Measurements from ENCODE around the gene TJP3. TPM values are rescaled to one million over a fixed set of nuclear protein-coding genes. Genes with fewer than 3 reads are reported as not detected.
A peak's percentile ranks its signal among the peaks of the same experiment; 100 is the strongest.

TJP3 gene
- total and polyA plus RNA-seq, 10 of the 15 experiments (the other 5 are each of a cell fraction or from before 2014, with no cell fraction given), result 0.04 to 1.2 (median 0.29) TPM; not detected in 6

GRCh38 chr19:3732108-3732507 lies 23.9 kb downstream of the TJP3 start (continued):
- no peak for TF ChIP-seq BCL3 (IDR thresholded peaks at IDR 0.05; ENCODE audit: borderline replicate concordance, insufficient read depth, low read depth, low read length, poor library complexity, severe bottlenecking)
- no peak for TF ChIP-seq NRF1 (conservative IDR thresholded peaks at IDR 0.05; ENCODE audit: low read depth, low read length)
- no peak for TF ChIP-seq ZBTB33 (IDR thresholded peaks at IDR 0.05)

GRCh38 chr19:3733549-3734309 lies 25.5 kb downstream of the TJP3 start:
- 48% methylated on average over 20 of the region's 20 CpGs for WGBS (ENCODE audit: insufficient coverage, insufficient replicate concordance, low lambda C conversion rate, missing lambda C conversion rate)
- SMC1A ChIA-PET (ENCODE audit: uncharacterized antibody, unreplicated experiment), result no interaction called here
- H3K27ac ChIP-seq (ENCODE audit: control insufficient read depth, insufficient read depth), result no peak overlapping the region
- no peak overlapping the region for H2AFZ ChIP-seq (ENCODE audit: control insufficient read depth, low read depth, low read length)
- DNase-seq (ENCODE audit: low read depth, low spot score), result no peak
- intact Hi-C loops (cut with micrococcal nuclease; ENCODE audit: unreplicated experiment) (no loop called here), in situ Hi-C loops (cut with MboI) (no loop called here)
- H3K36me3 ChIP-seq (ENCODE audit: control insufficient read depth in 2 of 2, insufficient read depth in 2 of 2, low read length in 1 of 2), result no peaks in the 10 kb centered on the region
- CTCF ChIA-PET, result no interaction called here
- H3K4me1 ChIP-seq (ENCODE audit: control insufficient read depth, insufficient read depth, low read length), result no peaks in the 10 kb centered on the region
- BruUV-seq (replicated peaks), result no TSS peak
- TF ChIP-seq SPI1 (IDR thresholded peaks at IDR 0.05; ENCODE audit: borderline replicate concordance, insufficient read depth, low read depth, low read length) (peak; percentile 26; the same call in 1 of the 2 replicates), ZNF384 (IDR thresholded peaks at IDR 0.05; ENCODE audit: borderline replicate concordance, low read depth, low read length) (no peak)
- no peaks in the 10 kb centered on the region for H4K20me1 ChIP-seq (ENCODE audit: control insufficient read depth, insufficient read depth)
- ATAC-seq, result no peak
- H3K9me3 ChIP-seq (replicated peaks; ENCODE audit: control insufficient read depth, insufficient read depth, low read length), result no peaks in the 10 kb centered on the region
- POLR2A ChIA-PET, result no interaction called here
- no peaks in the 10 kb centered on the region for H3K79me2 ChIP-seq (ENCODE audit: control insufficient read depth, insufficient read depth, low read length)
- H3K9ac ChIP-seq (ENCODE audit: control insufficient read depth, insufficient read depth, low read length), result no peak overlapping the region
- no peak overlapping the region for H3K4me3 ChIP-seq
- RAD21 ChIA-PET (ENCODE audit: unreplicated experiment), result interaction anchor here (0.6 kb wide), 1 partner anchor 267 kb away, joined by 3 read pairs; no protein-coding TSS in a partner anchor
- no peak overlapping the region for H3K4me2 ChIP-seq (ENCODE audit: control insufficient read depth, insufficient read depth)
- no peaks in the 10 kb centered on the region for H3K27me3 ChIP-seq (replicated peaks in 1 of 2; ENCODE audit: control insufficient read depth in 2 of 2, insufficient read depth in 2 of 2, low read length in 1 of 2)
- no peak for FAIRE-seq

Measured in GM12878 (cell line).